Sigmoid colon (tissue), 7 donors: Measurements from ENCODE around the gene TIMM17B. TPM values are rescaled to one million over a fixed set of nuclear protein-coding genes. Genes with fewer than 3 reads are reported as not detected.

Experiments
- DNase-seq: peaks from one replicate; pipeline ENCODE4 v3.0.0-alpha.2; 2019
- H3K27ac ChIP-seq, 4 donors: fragments of 200-600 bp; sonication (generic); one replicate each; pipeline ENCODE4 v1.5.1; 2016 to 2019; ENCODE audit warnings: mild to moderate bottlenecking in 1 of 4
- H3K27me3 ChIP-seq, 3 donors: fragments of 200-600 bp; sonication (generic); one replicate each; pipeline ENCODE4 v1.5.1; 2019; ENCODE audit warnings: mild to moderate bottlenecking in 1 of 3
- H3K36me3 ChIP-seq, 4 donors: fragments of 200-600 bp; sonication (generic); one replicate each; pipeline ENCODE4 v1.5.1; 2016 to 2019
- H3K4me1 ChIP-seq, 4 donors: fragments of 200-600 bp; sonication (generic); one replicate each; pipeline ENCODE4 v1.5.1; 2017 to 2019
- H3K4me3 ChIP-seq, 4 donors: fragments of 200-600 bp; sonication (generic); one replicate each; pipeline ENCODE4 v1.5.1; 2017 to 2019; ENCODE audit warnings: mild to moderate bottlenecking in 2 of 4, moderate library complexity in 1 of 4
- H3K9me3 ChIP-seq, 4 donors: fragments of 200-600 bp in 3 of 4; sonication (generic) in 3 of 4; one replicate each; pipeline versions ENCODE4 v1.5.1 to v1.6.1; 2013 to 2019
- CTCF ChIP-seq, 4 experiments: fragments of 450-650 bp in 3 of 4; fragments of 200-600 bp in 1 of 4; IDR thresholded peaks; one replicate each; pipeline ENCODE4 v1.5.1; 2016 to 2019; ENCODE audit warnings: antibody characterized with exemption in 4 of 4, mild to moderate bottlenecking in 3 of 4, moderate library complexity in 2 of 4
- EP300 ChIP-seq, 4 donors: sonication (generic); formaldehyde crosslinking; IDR thresholded peaks; one replicate each; pipeline ENCODE4 v1.6.1; 2017; ENCODE audit warnings: antibody characterized with exemption in 4 of 4
- POLR2A ChIP-seq, 2 donors: fragments of 450-650 bp; IDR thresholded peaks; one replicate each; pipeline ENCODE4 v1.6.1; 2016; ENCODE audit warnings: antibody characterized with exemption in 2 of 2, mild to moderate bottlenecking in 2 of 2, moderate library complexity in 2 of 2
- POLR2AphosphoS5 ChIP-seq, 4 donors: sonication (generic); formaldehyde crosslinking; IDR thresholded peaks; one replicate each; pipeline ENCODE4 v1.6.1; 2017; ENCODE audit warnings: antibody characterized with exemption in 4 of 4
- WGBS, 2 donors: extraction: QIAGEN DNeasy Blood & Tissue Kit; methylation state at CpG; one replicate each; pipeline ENCODE4 v1.1.7; 2013; 5-methylcytosine and 5-hydroxymethylcytosine counted together
- intact Hi-C: fragments of 100-400 bp; cut with DNase I; formaldehyde crosslinking; loops from one replicate; pipeline ENCODE4 v1.15.1; 2023
- polyA plus RNA-seq, 3 donors: library from polyadenylated mRNA; stranded (reverse); fragments of 200-250 nt; gene quantifications; one replicate each; pipeline ENCODE4 v1.2.3, GENCODE V29; 2013
- total RNA-seq, 4 donors: library from RNA; depleted of rRNA; stranded (reverse); fragments of >200 nt; gene quantifications; one replicate each; pipeline ENCODE4 v1.1.0, GENCODE V29; 2016
- donor health status: healthy with polysubstance abuse.
- donor health status: Bipolar disorder and iron deficiency.
- donor health status: healthy.

TIMM17B gene
- total and polyA plus RNA-seq, 7 donors, result 37.7 to 63.1 (median 46.3) TPM

GRCh38 chrX:48939524-48940228, 42.1 kb upstream of the TIMM17B start:
- H3K36me3 ChIP-seq, result peaks cover 0 to 7% (median under 1%) of the 10 kb centered on the region in 4 donors
- intact Hi-C loops, result no loop called here
- H3K27ac ChIP-seq, result no peak overlapping the region
- TF ChIP-seq EP300 (IDR thresholded peaks at IDR 0.05) (no peak), POLR2A (IDR thresholded peaks at IDR 0.05) (no peak), CTCF (IDR thresholded peaks at IDR 0.05) (no peak), POLR2AphosphoS5 (IDR thresholded peaks at IDR 0.05) (no peak)
- no peaks in the 10 kb centered on the region for H3K27me3 ChIP-seq
- no peak overlapping the region for H3K4me3 ChIP-seq
- DNase-seq, result no peak
- H3K4me1 ChIP-seq, result peaks cover 0 to 13% (median 3%) of the 10 kb centered on the region in 4 donors
- H3K9me3 ChIP-seq, result no peaks in the 10 kb centered on the region
- 36 to 79% methylated on average over 3 of the region's 3 CpGs for WGBS, 2 donors

GRCh38 chrX:48938721-48939425, 41.3 kb upstream of the TIMM17B start:
- WGBS, 2 donors, result 33 to 73% methylated on average over 1 of the region's 1 CpG
- Histone ChIP-seq H3K27ac (no peak overlapping the region), H3K4me3 (no peak overlapping the region), H3K27me3 (no peaks in the 10 kb centered on the region), H3K36me3 (peaks cover 0 to 14% (median 6%) of the 10 kb centered on the region in 4 donors), H3K4me1 (peaks cover 0 to 13% (median 3%) of the 10 kb centered on the region in 4 donors), H3K9me3 (no peaks in the 10 kb centered on the region)
- no peak for DNase-seq
- intact Hi-C loops, result no loop called here
- TF ChIP-seq POLR2AphosphoS5 (IDR thresholded peaks at IDR 0.05) (no peak), EP300 (IDR thresholded peaks at IDR 0.05) (no peak), POLR2A (IDR thresholded peaks at IDR 0.05) (no peak), CTCF (IDR thresholded peaks at IDR 0.05) (no peak)

- WGBS, 2 donors, result 28 to 65% methylated on average over 9 of the region's 9 CpGs
- intact Hi-C loops, result no loop called here
- TF ChIP-seq EP300 (IDR thresholded peaks at IDR 0.05) (no peak), POLR2A (IDR thresholded peaks at IDR 0.05) (no peak), CTCF (IDR thresholded peaks at IDR 0.05) (no peak), POLR2AphosphoS5 (IDR thresholded peaks at IDR 0.05) (no peak)
- no peaks in the 10 kb centered on the region for H3K9me3 ChIP-seq
- H3K4me1 ChIP-seq, result peaks cover 0 to 13% (median 3%) of the 10 kb centered on the region in 4 donors
- H3K27me3 ChIP-seq, result no peaks in the 10 kb centered on the region
- peaks cover 0 to 25% (median 6%) of the 10 kb centered on the region in 4 donors for H3K36me3 ChIP-seq
- H3K27ac ChIP-seq, result peak overlapping the region in 2 of 4 donors; percentile 45 to 50
- no peak for DNase-seq
- H3K4me3 ChIP-seq, result no peak overlapping the region
These were observed 39.7 kb upstream of the TIMM17B start for GRCh38 chrX:48937054-48937907.

GRCh38 chrX:48936429-48937053, 39.0 kb upstream of the TIMM17B start:
- DNase-seq, result no peak
- 88 to 90% methylated on average over 8 of the region's 8 CpGs for WGBS, 2 donors
- Histone ChIP-seq H3K36me3 (peaks cover 0 to 29% (median 6%) of the 10 kb centered on the region in 4 donors), H3K27me3 (no peaks in the 10 kb centered on the region), H3K4me3 (no peak overlapping the region), H3K4me1 (peaks cover 0 to 13% (median 3%) of the 10 kb centered on the region in 4 donors), H3K27ac (peak overlapping the region in 2 of 4 donors; percentile 45 to 50), H3K9me3 (no peaks in the 10 kb centered on the region)
- intact Hi-C loops, result no loop called here
- TF ChIP-seq POLR2AphosphoS5 (IDR thresholded peaks at IDR 0.05) (no peak), POLR2A (IDR thresholded peaks at IDR 0.05) (no peak), CTCF (IDR thresholded peaks at IDR 0.05) (no peak)
